HFFc6 (cell line): ENCODE measurements around the gene ZNF141. TPM values are rescaled to one million over a fixed set of nuclear protein-coding genes. Genes with fewer than 3 reads are reported as not detected.

ENCODE experiments used
- DNase-seq: peaks from one replicate; pipeline ENCODE4 v3.0.0-alpha.2; 2018
- H3K27ac Mint-ChIP-seq: 2 replicates; pipeline ENCODE4 v1.8.0; 2020; ENCODE audit warnings: mild to moderate bottlenecking, mixed read lengths
- H3K27me3 Mint-ChIP-seq: 2 replicates; pipeline ENCODE4 v1.8.0; 2021; ENCODE audit warnings: mild to moderate bottlenecking, moderate library complexity, mixed read lengths; ENCODE audit not compliant: insufficient read depth
- H3K36me3 Mint-ChIP-seq: 2 replicates; pipeline ENCODE4 v1.8.0; 2021; ENCODE audit warnings: low read depth, mixed read lengths
- H3K4me1 Mint-ChIP-seq: 2 replicates; pipeline ENCODE4 v1.8.0; 2020; ENCODE audit warnings: low read depth, mixed read lengths
- H3K4me3 Mint-ChIP-seq: 2 replicates; pipeline ENCODE4 v1.8.0; 2020; ENCODE audit warnings: mild to moderate bottlenecking, moderate library complexity, mixed read lengths
- H3K9me3 Mint-ChIP-seq: 2 replicates; pipeline ENCODE4 v1.8.0; 2020; ENCODE audit warnings: mild to moderate bottlenecking, mixed read lengths
- total RNA-seq, 6 experiments: library from RNA; stranded (reverse); fragmentation: NEBNext Ultra II Directional; extraction: Animal tissue kit (Norgen Biotek cat#: 25700); gene quantifications; 2 replicates in 1 of 6; 3 replicates in 5 of 6; pipeline ENCODE4 v1.2.3, GENCODE V29; 2021
- TF ChIP-seq, protein P1 (sequence below): fragments of 200-600 bp; sonication (generic); IDR thresholded peaks from 2 replicates; pipeline ENCODE4 v1.5.0; 2021; ENCODE audit warnings: antibody characterized with exemption, mild to moderate bottlenecking

The ZNF141 gene
- total RNA-seq, 6 experiments from 2014 or later: 0.26 to 3.1 (median 0.40) TPM

DNA sequence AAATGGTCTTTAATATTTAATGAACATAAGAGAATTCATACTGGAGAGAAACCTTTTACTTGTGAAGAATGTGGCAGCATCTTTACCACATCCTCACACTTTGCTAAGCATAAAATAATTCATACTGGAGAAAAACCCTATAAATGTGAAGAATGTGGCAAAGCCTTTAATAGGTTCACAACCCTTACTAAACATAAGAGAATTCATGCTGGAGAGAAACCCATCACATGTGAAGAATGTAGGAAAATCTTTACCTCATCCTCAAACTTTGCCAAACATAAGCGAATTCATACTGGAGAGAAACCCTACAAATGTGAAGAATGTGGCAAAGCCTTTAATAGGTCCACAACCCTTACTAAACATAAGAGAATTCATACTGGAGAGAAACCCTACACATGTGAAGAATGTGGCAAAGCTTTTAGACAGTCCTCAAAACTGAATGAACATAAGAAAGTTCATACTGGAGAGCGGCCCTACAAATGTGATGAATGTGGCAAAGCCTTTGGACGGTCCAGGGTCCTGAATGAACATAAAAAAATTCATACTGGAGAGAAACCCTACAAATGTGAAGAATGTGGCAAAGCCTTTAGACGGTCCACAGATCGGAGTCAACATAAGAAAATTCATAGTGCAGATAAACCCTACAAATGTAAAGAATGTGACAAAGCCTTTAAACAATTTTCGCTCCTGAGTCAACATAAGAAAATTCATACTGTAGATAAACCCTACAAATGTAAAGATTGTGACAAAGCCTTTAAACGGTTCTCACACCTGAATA, 35.6 kb downstream of the ZNF141 start:
- Mint-ChIP-seq H3K9me3 (peaks cover 90% of the 10 kb centered on the region), H3K27me3 (no peaks in the 10 kb centered on the region), H3K27ac (no peak overlapping the region)

DNA sequence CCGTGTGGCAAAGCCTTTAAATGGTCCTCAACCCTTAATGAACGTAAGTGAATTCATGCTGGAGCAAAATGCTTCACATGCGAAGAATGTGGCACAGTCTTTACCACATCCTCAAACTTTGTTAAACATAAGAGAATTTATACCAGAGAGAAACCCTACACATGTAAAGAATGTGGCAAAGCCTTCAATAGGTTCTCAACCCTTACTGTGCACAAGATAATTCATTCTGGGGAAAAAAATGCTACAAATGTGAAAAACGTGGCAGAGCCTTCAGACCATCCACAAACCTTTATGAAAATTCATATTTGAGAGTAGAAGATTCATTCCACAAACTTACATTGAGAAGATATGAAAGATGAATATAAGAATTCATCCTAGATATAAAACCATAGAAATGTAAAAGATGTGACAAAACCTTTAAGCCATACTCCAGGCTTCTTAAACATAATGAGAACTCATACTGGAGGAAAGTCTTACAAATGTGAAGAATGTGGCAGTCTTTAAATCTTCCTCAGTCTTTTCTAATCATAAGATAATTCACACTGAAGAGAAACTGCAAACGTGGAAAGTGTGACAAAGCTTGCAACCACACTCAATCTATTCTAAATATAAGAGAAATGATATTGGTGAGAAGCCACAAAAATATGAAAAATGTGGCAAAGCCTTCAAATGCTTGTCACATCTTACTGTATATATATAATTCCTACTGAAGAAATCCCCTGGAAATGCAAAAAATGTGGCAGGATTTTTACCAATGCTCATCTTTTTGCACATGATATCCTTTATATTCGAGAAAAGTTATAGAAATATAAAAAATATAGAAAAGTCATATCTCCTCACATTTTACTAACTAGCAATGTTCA, 36.9 kb downstream of the ZNF141 start:
- Mint-ChIP-seq H3K27ac (no peak overlapping the region), H3K9me3 (peaks cover 87% of the 10 kb centered on the region), H3K36me3 (peaks cover 58% of the 10 kb centered on the region), H3K27me3 (no peaks in the 10 kb centered on the region), H3K4me3 (no peak overlapping the region), H3K4me1 (no peaks in the 10 kb centered on the region)
- no peak for DNase-seq
- TF ChIP-seq, protein P1, sequence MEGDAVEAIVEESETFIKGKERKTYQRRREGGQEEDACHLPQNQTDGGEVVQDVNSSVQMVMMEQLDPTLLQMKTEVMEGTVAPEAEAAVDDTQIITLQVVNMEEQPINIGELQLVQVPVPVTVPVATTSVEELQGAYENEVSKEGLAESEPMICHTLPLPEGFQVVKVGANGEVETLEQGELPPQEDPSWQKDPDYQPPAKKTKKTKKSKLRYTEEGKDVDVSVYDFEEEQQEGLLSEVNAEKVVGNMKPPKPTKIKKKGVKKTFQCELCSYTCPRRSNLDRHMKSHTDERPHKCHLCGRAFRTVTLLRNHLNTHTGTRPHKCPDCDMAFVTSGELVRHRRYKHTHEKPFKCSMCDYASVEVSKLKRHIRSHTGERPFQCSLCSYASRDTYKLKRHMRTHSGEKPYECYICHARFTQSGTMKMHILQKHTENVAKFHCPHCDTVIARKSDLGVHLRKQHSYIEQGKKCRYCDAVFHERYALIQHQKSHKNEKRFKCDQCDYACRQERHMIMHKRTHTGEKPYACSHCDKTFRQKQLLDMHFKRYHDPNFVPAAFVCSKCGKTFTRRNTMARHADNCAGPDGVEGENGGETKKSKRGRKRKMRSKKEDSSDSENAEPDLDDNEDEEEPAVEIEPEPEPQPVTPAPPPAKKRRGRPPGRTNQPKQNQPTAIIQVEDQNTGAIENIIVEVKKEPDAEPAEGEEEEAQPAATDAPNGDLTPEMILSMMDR: no peak

More for the DNA sequence above, 35.6 kb downstream of the ZNF141 start:
- TF ChIP-seq, protein P1: no peak
- no peaks in the 10 kb centered on the region for H3K4me1 Mint-ChIP-seq
- DNase-seq: no peak
- H3K36me3 Mint-ChIP-seq: peaks cover 64% of the 10 kb centered on the region
- H3K4me3 Mint-ChIP-seq: no peak overlapping the region

DNA sequence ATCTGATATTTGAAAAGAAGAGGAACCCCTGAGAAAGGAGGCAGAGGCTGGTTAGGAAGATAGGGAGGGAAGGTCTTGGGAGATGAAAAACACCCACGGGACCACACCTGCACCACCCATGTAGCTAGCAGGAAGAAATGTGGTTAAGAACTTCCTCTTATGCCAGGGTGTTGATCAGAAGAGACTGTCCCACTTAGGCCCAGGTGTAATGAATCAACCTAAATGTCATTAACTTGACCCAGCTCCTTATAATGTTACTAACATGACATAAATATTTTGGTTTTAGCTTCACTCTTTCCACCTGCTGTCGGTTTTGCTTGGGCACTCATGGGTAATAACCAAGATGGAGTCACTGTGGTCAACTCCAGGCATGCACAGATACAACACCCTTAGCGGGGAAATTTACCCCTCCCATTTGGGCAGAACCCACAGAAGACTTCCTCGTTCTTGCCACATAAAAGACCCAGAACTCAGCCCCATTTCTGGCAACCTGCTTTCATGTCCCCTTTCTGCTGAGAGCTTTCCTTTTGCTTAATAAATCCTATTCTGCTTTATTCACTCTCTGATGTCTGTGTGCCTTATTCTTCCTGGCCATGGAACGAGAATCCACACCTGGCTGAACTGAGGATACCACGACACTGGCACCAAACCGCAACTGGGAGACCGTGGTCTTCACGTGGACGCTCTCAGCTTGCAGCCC, 46.8 kb downstream of the ZNF141 start:
- Mint-ChIP-seq H3K4me3 (no peak overlapping the region), H3K4me1 (no peaks in the 10 kb centered on the region), H3K27ac (no peak overlapping the region), H3K9me3 (peaks cover 91% of the 10 kb centered on the region), H3K36me3 (peaks cover 30% of the 10 kb centered on the region), H3K27me3 (no peaks in the 10 kb centered on the region; the same call in 1 of the 2 replicates)
- DNase-seq: no peak
- TF ChIP-seq, protein P1: no peak

DNA sequence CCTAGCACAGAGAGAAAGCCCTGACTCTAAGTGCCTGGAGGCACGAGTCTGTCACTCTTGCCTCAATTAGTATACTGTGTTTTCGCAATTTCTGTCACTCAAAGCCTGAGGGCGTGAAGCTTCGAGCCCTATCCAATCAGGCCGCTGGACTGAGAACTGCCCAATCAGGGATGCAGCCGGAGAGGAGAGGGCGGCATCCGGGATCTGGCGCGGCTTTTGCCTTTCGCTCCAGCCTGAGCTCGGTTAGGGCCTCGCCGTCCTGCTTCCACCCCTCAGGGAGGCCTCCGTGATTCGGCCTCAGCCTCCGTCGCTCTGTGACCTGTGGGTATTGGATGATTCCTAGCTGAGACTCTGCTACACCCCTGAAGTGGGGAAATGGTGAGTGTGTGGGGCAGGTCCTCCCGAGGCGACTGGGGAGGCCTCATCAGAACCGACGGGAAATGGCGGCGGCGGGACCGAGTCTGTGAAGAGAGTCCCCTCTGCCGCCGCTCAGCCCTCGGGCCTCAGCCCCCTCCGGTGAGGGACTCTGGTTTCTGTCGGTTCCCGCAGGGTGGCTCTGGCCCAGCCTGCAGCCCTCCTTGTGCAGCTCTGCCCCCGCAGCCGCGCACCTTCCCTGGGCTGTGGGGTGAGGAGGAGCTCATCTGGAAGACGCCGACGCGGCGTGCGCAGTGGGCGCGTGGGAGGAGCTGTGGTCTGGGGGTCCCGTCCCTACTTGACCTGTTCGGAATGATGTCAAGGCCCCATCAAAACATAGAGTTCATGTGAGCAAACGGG, 48.5 kb downstream of the ZNF141 start:
- TF ChIP-seq, protein P1: no peak
- Mint-ChIP-seq H3K36me3 (peaks cover 33% of the 10 kb centered on the region), H3K4me3 (no peak overlapping the region), H3K27me3 (no peaks in the 10 kb centered on the region; the same call in 1 of the 2 replicates), H3K4me1 (no peaks in the 10 kb centered on the region), H3K27ac (no peak overlapping the region), H3K9me3 (peaks cover 95% of the 10 kb centered on the region)
- no peak for DNase-seq

DNA sequence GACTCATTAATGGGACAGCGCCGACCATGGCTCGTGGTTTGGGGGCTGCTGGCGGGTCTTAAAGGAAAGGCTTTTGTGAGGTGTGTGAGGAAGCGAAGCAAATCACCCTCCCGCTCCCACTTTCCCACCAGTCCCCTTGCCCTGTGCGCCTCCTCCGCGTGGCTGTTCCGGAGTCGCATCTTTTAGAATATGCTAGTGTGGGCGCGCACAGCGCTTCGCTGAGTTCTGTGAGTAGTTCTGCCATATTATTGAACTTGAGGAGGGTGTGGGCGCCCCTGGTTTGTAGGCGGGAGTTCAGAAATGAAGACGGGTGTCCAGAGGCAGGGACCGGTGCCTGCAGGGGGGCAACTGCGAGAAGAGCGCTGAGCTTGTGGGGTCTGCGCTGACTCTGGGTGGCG, 49.1 kb downstream of the ZNF141 start:
- Mint-ChIP-seq H3K4me1 (no peaks in the 10 kb centered on the region), H3K27me3 (no peaks in the 10 kb centered on the region; the same call in 1 of the 2 replicates), H3K36me3 (peaks cover 33% of the 10 kb centered on the region), H3K27ac (no peak overlapping the region), H3K9me3 (peaks cover 93% of the 10 kb centered on the region), H3K4me3 (no peak overlapping the region)
- DNase-seq: no peak
- TF ChIP-seq, protein P1: no peak
